ENCODE data around the gene SLC29A4.
A peak's percentile ranks its signal among the peaks of the same experiment; 100 is the strongest.
"Not testable (repeated sequence)": the region's sequence is repeated elsewhere in the genome, so short reads cannot be mapped to it uniquely, and the experiment has no call there.

The SLC29A4 gene

GRCh38 chr7:5295039-5296014 is 12.6 kb downstream of the SLC29A4 start:
- no peak for DNase-seq (ENCODE audit: low spot score in 2 of 2)
- Histone ChIP-seq H3K36me3 (replicated peaks) (no peaks in the 10 kb centered on the region; the same call in 1 of the 2 replicates), H3K27me3 (ENCODE audit: low read depth) (no peaks in the 10 kb centered on the region), H3K4me3 (no peak overlapping the region), H3K4me1 (no peaks in the 10 kb centered on the region), H3K9me3 (no peaks in the 10 kb centered on the region)
- in situ Hi-C loops (cut with MboI; ENCODE audit: low sequenced_read_pairs): no loop called here

GRCh38 chr7:5296015-5296610 is 13.4 kb downstream of the SLC29A4 start:
- no peak overlapping the region for H3K4me3 ChIP-seq

DNA sequence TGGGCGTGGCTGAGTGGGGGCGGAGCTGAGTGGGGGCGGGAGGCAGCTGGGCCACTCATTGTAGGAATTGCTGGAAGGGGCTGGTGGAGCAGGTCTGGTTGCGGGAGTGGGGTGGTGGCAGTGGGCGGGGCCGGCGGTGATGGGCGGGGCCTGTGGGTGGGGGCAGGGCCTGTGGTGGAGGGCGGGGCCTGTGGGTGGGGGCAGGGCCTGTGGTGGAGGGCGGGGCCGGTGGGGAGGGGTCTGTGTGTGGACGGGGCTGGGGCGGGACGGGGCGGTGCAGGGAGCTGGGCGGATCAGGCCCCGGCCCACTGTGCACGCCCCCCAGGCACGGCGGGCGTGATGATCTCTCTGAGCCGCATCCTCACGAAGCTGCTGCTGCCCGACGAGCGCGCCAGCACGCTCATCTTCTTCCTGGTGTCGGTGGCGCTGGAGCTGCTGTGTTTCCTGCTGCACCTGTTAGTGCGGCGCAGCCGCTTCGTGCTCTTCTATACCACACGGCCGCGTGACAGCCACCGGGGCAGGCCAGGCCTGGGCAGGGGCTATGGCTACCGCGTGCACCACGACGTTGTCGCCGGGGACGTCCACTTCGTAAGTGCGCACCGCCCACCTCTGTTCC is 14.0 kb downstream of the SLC29A4 start:
- Histone ChIP-seq H3K36me3 (replicated peaks) (no peaks in the 10 kb centered on the region; the same call in 1 of the 2 replicates), H3K4me1 (no peaks in the 10 kb centered on the region), H3K4me3 (no peak overlapping the region), H3K9me3 (no peaks in the 10 kb centered on the region), H3K27me3 (ENCODE audit: low read depth) (no peaks in the 10 kb centered on the region)
- DNase-seq (ENCODE audit: low spot score in 2 of 2): peak in 1 of 2 experiments; percentile 63
- in situ Hi-C loops (cut with MboI; ENCODE audit: low sequenced_read_pairs): no loop called here

More at GRCh38 chr7:5296015-5296610, 13.4 kb downstream of the SLC29A4 start:
- no peak for DNase-seq (ENCODE audit: low spot score in 2 of 2)
- in situ Hi-C loops (cut with MboI; ENCODE audit: low sequenced_read_pairs): no loop called here
- no peaks in the 10 kb centered on the region for H3K9me3 ChIP-seq
- no peaks in the 10 kb centered on the region for H3K27me3 ChIP-seq (ENCODE audit: low read depth)
- H3K36me3 ChIP-seq (replicated peaks): no peaks in the 10 kb centered on the region; the same call in 1 of the 2 replicates
- H3K4me1 ChIP-seq: no peaks in the 10 kb centered on the region

DNA sequence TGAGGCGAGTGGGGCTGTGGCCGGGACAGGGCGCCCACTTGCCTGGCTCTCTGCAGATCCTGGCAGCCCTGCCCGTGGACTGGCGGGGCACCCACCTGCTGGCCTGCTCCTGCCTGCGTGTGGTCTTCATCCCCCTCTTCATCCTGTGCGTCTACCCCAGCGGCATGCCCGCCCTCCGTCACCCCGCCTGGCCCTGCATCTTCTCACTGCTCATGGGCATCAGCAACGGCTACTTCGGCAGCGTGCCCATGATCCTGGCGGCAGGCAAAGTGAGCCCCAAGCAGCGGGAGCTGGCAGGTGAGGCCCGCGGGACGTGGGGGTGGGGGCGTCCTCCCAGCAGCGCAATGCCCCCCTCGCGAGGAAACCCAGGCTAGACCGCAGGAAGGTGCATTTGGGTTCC is 17.6 kb downstream of the SLC29A4 start:
- no peaks in the 10 kb centered on the region for H3K36me3 ChIP-seq (replicated peaks)
- in situ Hi-C loops (cut with MboI; ENCODE audit: low sequenced_read_pairs): no loop called here
- no peaks in the 10 kb centered on the region for H3K9me3 ChIP-seq
- no peak overlapping the region for H3K4me3 ChIP-seq
- DNase-seq (ENCODE audit: low spot score in 2 of 2): no peak
- no peaks in the 10 kb centered on the region for H3K27me3 ChIP-seq (ENCODE audit: low read depth)
- H3K4me1 ChIP-seq: no peaks in the 10 kb centered on the region

DNA sequence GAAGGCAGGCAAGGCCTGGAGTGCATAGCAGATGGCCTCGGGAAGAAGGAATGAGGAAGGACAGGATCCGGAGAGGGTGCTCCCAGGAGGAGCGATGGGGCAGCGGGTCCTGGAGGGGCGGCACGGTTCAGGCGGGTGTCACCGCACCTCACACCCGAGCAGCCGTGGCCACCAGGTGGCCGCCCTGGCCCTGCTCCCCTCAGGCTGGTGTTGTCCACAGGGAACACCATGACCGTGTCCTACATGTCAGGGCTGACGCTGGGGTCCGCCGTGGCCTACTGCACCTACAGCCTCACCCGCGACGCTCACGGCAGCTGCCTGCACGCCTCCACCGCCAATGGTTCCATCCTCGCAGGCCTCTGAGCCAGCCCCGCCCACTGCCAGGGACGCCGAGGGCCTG is 19.8 kb downstream of the SLC29A4 start:
- in situ Hi-C loops (cut with MboI; ENCODE audit: low sequenced_read_pairs): no loop called here
- H3K4me3 ChIP-seq: no peak overlapping the region
- H3K36me3 ChIP-seq (replicated peaks): no peaks in the 10 kb centered on the region
- no peaks in the 10 kb centered on the region for H3K4me1 ChIP-seq
- no peak for DNase-seq (ENCODE audit: low spot score in 2 of 2)
- no peaks in the 10 kb centered on the region for H3K9me3 ChIP-seq
- H3K27me3 ChIP-seq (ENCODE audit: low read depth): no peaks in the 10 kb centered on the region

- no peak for DNase-seq (ENCODE audit: low spot score in 2 of 2)
- Histone ChIP-seq H3K4me1 (no peaks in the 10 kb centered on the region), H3K9me3 (no peaks in the 10 kb centered on the region), H3K4me3 (no peak overlapping the region), H3K27me3 (ENCODE audit: low read depth) (no peaks in the 10 kb centered on the region), H3K36me3 (replicated peaks) (no peaks in the 10 kb centered on the region)
- in situ Hi-C loops (cut with MboI; ENCODE audit: low sequenced_read_pairs): no loop called here
Observed at GRCh38 chr7:5303061-5303460, 20.3 kb downstream of the SLC29A4 start.

- no peak for DNase-seq (ENCODE audit: low spot score in 2 of 2)
- Histone ChIP-seq H3K4me1 (no peaks in the 10 kb centered on the region), H3K36me3 (replicated peaks) (no peaks in the 10 kb centered on the region), H3K27me3 (ENCODE audit: low read depth) (no peaks in the 10 kb centered on the region), H3K4me3 (no peak overlapping the region), H3K9me3 (no peaks in the 10 kb centered on the region)
- in situ Hi-C loops (cut with MboI; ENCODE audit: low sequenced_read_pairs): no loop called here
Observed at GRCh38 chr7:5303591-5304505, 21.1 kb downstream of the SLC29A4 start.

- H3K4me1 ChIP-seq; H3K9me3 ChIP-seq; H3K27me3 ChIP-seq (ENCODE audit: low read depth); H3K4me3 ChIP-seq; DNase-seq (ENCODE audit: low spot score in 2 of 2); H3K36me3 ChIP-seq (replicated peaks); in situ Hi-C loops (cut with MboI; ENCODE audit: low sequenced_read_pairs): not testable (repeated sequence)
Observed at GRCh38 chr7:5305050-5305449, 22.3 kb downstream of the SLC29A4 start.

DNA sequence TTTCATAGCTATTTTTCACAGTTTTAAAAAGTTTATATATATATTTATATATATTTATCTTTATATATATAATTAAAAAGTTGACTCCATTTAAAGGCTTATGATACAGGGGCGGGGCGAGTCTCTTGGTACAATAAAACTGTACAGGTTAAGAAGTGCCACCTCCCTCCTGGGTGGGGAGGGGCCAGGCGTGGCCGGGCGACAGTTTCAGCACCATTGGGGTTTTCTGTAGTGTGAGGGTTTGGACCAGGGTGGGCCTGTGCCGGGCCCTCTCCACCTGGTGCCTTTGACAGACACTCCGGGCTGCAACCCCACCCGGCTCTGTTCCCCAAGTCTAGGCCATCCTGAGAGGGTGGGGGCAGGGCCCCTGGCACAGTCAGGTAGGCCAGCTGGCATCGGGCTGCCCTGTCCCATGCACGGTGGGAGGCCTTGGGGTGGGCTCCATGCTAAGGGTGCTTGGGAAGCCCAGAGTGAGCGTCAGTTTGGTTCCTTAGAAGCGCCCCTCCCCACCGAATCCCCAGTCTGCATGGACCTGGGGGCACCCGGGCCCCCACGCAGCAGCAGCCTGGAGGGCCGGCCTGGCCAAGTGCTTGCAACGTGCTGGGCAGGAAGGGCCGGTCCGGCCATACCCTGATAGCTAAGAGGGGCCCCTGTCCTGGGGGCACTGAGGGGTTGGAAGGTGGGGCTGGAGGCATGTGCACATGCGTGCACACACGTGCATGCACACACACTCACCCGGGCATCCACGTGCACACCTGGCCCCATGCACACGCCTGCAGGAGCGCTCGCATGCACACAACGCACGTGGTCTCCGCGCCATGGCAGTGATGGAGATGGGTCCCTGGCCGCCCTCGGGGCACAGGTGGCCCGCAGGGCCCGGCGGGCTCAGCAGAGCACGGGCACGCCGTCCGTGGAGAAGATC is 24.7 kb downstream of the SLC29A4 start:
- H3K9me3 ChIP-seq; H3K4me1 ChIP-seq; H3K4me3 ChIP-seq; H3K36me3 ChIP-seq (replicated peaks); in situ Hi-C loops (cut with MboI; ENCODE audit: low sequenced_read_pairs); DNase-seq (ENCODE audit: low spot score in 2 of 2); H3K27me3 ChIP-seq (ENCODE audit: low read depth): not testable (repeated sequence)

GRCh38 chr7:5309146-5309545 is 26.4 kb downstream of the SLC29A4 start:
- DNase-seq (ENCODE audit: low spot score in 2 of 2): no peak
- Histone ChIP-seq H3K36me3 (replicated peaks) (peaks cover 9% of the 10 kb centered on the region), H3K4me1 (no peaks in the 10 kb centered on the region), H3K4me3 (no peak overlapping the region), H3K9me3 (no peaks in the 10 kb centered on the region), H3K27me3 (ENCODE audit: low read depth) (no peaks in the 10 kb centered on the region)
- in situ Hi-C loops (cut with MboI; ENCODE audit: low sequenced_read_pairs): no loop called here

DNA sequence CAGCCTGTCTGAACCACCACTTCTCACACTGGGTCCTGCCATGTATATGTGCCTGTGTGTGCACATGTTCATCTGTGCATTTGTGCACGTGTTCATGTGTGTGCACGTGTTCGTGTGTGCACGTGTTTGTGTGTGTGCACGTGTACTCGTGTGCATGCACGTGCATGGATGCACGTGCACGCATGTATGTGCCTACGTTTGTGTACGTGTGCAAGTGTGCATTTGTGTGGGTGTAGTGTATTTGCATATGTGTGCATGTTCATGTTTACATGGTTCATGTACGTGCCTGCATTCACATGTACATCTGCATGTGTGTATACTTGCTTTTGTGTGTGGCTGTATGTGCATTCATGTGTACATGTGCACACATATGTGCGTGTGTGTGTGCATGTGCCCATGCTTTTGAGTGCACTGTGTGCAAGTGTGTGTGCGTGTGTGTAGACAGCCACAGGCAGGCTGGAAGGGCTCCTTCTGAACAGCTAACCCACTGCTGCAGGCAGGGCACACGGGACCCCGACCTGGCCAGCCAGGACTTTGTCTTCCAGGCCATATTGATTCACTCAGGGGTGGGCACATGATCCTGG is 28.2 kb downstream of the SLC29A4 start:
- no peak for DNase-seq (ENCODE audit: low spot score in 2 of 2)
- Histone ChIP-seq H3K9me3 (no peaks in the 10 kb centered on the region), H3K27me3 (ENCODE audit: low read depth) (no peaks in the 10 kb centered on the region), H3K4me1 (no peaks in the 10 kb centered on the region), H3K36me3 (replicated peaks) (peaks cover 9% of the 10 kb centered on the region), H3K4me3 (no peak overlapping the region)
- in situ Hi-C loops (cut with MboI; ENCODE audit: low sequenced_read_pairs): no loop called here

DNA sequence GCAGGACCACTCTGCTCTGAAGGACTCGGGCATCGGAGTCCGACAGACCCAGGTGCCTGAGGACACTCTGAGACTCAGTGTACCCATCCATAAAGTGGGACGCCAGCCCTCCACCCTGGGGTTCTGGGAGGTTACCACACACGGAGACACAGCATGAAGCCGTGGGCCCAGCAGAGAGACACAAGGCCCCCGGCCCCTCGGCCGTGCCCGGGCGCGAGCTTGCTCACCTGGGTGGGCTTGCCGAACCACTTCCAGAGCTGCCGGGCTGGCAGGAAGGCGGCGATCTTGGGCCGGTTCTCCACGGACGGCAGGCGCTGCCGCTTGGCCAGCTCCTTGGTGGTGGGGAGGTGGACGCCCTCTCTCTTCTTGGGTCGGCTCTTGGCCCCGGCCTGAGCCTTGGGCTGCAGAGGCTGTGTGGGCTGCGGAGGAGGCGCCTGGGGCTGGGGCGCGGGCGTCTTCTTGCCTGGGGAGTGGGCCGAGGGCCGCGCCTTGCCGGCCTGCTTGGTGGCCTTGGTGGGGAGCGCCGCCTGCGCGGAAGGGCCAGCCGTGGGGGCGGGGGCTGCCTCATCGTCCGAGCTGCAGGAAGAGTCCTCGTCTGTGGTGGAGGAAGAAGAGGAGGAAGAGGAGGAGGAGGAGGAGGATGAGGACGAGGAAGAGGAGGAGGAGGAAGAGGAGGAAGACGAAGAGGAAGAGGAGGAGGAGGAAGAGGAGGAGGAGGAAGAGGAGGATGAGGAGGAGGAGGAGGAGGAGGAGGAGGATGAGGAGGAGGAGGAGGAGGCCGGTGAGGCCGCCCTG is 29.7 kb downstream of the SLC29A4 start:
- DNase-seq (ENCODE audit: low spot score in 2 of 2); in situ Hi-C loops (cut with MboI; ENCODE audit: low sequenced_read_pairs); H3K36me3 ChIP-seq (replicated peaks); H3K4me3 ChIP-seq; H3K4me1 ChIP-seq; H3K9me3 ChIP-seq; H3K27me3 ChIP-seq (ENCODE audit: low read depth): not testable (repeated sequence)
